Measurements from ENCODE around the gene RNF14. TPM values are rescaled to one million over a fixed set of nuclear protein-coding genes. Genes with fewer than 3 reads are reported as not detected.

RNF14 gene
- polyA plus RNA-seq, 1 donor from 2014 or later = 82.1 TPM

DNA sequence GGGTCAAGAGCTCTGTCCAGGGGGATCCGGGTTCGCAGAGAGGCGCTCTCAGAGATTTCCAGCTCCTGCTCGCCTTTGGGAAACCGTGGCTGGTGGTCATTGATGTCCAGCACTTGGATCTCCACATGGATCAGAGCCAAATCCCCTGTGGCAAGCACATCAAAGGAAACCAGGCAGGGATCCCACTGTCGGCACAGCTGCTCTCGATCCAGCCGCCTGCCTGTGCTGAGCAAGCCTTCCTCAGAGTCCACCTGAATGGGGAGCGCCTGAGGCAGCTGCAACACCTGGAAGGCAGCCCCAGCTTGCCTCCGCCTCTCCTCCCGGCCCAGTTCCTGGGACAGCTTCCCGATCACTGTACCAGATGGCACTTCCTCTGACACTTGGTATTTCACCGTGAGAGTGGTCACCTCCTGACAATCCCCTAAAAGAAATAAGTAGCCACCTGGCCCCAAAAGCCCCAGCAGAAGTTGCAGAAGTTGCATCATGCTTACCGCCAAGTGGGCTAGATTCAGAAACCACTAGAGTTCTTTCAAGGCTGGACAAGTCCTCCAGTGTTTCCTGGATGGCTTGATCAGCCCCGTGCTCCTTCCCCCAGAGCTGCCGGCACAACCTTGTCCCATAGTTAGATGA is 11.4 kb upstream of the RNF14 start:
- H3K27ac ChIP-seq (ENCODE audit: low read length) = no peak overlapping the region
- H3K9ac ChIP-seq (ENCODE audit: low read length) = no peak overlapping the region
- H3K9me2 ChIP-seq (ENCODE audit: insufficient read depth, low read length) = no peaks in the 10 kb centered on the region
- no peak overlapping the region for H2AFZ ChIP-seq (ENCODE audit: low read depth, low read length)
- H3F3A ChIP-seq (ENCODE audit: insufficient read depth, low read length, poor library complexity, severe bottlenecking) = no peaks in the 10 kb centered on the region
- no peaks in the 10 kb centered on the region for H3K27me3 ChIP-seq (ENCODE audit: insufficient read depth, low read depth, low read length)
- TF ChIP-seq MXI1 (conservative IDR thresholded peaks at IDR 0.05; ENCODE audit: poor library complexity, severe bottlenecking) = no peak
- TF ChIP-seq, protein P1, sequence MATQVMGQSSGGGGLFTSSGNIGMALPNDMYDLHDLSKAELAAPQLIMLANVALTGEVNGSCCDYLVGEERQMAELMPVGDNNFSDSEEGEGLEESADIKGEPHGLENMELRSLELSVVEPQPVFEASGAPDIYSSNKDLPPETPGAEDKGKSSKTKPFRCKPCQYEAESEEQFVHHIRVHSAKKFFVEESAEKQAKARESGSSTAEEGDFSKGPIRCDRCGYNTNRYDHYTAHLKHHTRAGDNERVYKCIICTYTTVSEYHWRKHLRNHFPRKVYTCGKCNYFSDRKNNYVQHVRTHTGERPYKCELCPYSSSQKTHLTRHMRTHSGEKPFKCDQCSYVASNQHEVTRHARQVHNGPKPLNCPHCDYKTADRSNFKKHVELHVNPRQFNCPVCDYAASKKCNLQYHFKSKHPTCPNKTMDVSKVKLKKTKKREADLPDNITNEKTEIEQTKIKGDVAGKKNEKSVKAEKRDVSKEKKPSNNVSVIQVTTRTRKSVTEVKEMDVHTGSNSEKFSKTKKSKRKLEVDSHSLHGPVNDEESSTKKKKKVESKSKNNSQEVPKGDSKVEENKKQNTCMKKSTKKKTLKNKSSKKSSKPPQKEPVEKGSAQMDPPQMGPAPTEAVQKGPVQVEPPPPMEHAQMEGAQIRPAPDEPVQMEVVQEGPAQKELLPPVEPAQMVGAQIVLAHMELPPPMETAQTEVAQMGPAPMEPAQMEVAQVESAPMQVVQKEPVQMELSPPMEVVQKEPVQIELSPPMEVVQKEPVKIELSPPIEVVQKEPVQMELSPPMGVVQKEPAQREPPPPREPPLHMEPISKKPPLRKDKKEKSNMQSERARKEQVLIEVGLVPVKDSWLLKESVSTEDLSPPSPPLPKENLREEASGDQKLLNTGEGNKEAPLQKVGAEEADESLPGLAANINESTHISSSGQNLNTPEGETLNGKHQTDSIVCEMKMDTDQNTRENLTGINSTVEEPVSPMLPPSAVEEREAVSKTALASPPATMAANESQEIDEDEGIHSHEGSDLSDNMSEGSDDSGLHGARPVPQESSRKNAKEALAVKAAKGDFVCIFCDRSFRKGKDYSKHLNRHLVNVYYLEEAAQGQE (IDR thresholded peaks at IDR 0.05; ENCODE audit: borderline replicate concordance) = no peak
- no peak for TF ChIP-seq POLR2AphosphoS5 (IDR thresholded peaks at IDR 0.05)
- TF ChIP-seq TAF1 (IDR thresholded peaks at IDR 0.05; ENCODE audit: low read depth) = no peak
- no peak for TF ChIP-seq SMC3 (conservative IDR thresholded peaks at IDR 0.05; ENCODE audit: poor library complexity)
- no peak for TF ChIP-seq RAD21 (conservative IDR thresholded peaks at IDR 0.05)
- TF ChIP-seq, protein P2, sequence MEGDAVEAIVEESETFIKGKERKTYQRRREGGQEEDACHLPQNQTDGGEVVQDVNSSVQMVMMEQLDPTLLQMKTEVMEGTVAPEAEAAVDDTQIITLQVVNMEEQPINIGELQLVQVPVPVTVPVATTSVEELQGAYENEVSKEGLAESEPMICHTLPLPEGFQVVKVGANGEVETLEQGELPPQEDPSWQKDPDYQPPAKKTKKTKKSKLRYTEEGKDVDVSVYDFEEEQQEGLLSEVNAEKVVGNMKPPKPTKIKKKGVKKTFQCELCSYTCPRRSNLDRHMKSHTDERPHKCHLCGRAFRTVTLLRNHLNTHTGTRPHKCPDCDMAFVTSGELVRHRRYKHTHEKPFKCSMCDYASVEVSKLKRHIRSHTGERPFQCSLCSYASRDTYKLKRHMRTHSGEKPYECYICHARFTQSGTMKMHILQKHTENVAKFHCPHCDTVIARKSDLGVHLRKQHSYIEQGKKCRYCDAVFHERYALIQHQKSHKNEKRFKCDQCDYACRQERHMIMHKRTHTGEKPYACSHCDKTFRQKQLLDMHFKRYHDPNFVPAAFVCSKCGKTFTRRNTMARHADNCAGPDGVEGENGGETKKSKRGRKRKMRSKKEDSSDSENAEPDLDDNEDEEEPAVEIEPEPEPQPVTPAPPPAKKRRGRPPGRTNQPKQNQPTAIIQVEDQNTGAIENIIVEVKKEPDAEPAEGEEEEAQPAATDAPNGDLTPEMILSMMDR (IDR thresholded peaks at IDR 0.05; ENCODE audit: poor library complexity, severe bottlenecking) = no peak
- TF ChIP-seq EZH2 (IDR thresholded peaks at IDR 0.05; ENCODE audit: borderline replicate concordance, insufficient read depth, low read length, poor library complexity, severe bottlenecking) = no peak
- no peak for TF ChIP-seq EP300 (conservative IDR thresholded peaks at IDR 0.05; ENCODE audit: poor library complexity, severe bottlenecking)
- no peaks in the 10 kb centered on the region for H3K36me3 ChIP-seq (ENCODE audit: insufficient read depth, low read length)
- H3K4me3 ChIP-seq (ENCODE audit: low read length) = no peak overlapping the region
- H4K20me1 ChIP-seq (ENCODE audit: insufficient read depth) = no peaks in the 10 kb centered on the region
- no peak overlapping the region for H3K4me2 ChIP-seq (ENCODE audit: low read length)
- no peaks in the 10 kb centered on the region for H3K9me3 ChIP-seq (ENCODE audit: low read length)
- no peaks in the 10 kb centered on the region for H3K79me2 ChIP-seq (replicated peaks; ENCODE audit: insufficient read depth, low read length)

DNA sequence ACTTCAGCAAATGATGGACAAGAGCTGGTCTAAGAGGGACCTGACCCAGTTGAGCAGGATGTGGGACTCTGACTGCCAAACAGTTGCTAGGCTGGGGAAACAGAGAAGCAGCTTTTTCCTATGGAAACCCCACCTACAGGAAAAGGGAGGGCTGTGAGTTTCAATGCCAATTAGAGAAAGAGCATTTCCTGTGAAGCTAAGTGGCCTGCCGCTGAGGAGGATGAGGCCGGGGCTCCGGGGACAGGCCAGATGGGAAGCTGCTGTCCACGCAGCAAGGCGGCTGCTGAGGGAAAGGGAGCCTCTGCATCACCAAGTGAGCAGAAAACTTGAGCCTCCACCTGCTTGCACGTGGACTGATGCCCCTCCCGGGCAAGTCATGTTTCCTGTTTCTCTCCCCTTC is 10.8 kb upstream of the RNF14 start, which contains the start of gene PCDH12:
TSS of gene PCDH12 (minus strand) at position 90 of the 400 bp plus-strand sequence. CDS start 351 bp downstream, outside the sequence.
- H3F3A ChIP-seq (ENCODE audit: insufficient read depth, low read length, poor library complexity, severe bottlenecking) = peaks cover 3% of the 10 kb centered on the region
- no peaks in the 10 kb centered on the region for H3K9me2 ChIP-seq (ENCODE audit: insufficient read depth, low read length)
- H3K79me2 ChIP-seq (replicated peaks; ENCODE audit: insufficient read depth, low read length) = no peaks in the 10 kb centered on the region
- H3K9ac ChIP-seq (ENCODE audit: low read length) = no peak within 1 kb of the TSS
- no peaks in the 10 kb centered on the region for H4K20me1 ChIP-seq (ENCODE audit: insufficient read depth)
- H3K27ac ChIP-seq (ENCODE audit: low read length) = no peak within 1 kb of the TSS
- no peak within 1 kb of the TSS for H2AFZ ChIP-seq (ENCODE audit: low read depth, low read length)
- H3K36me3 ChIP-seq (ENCODE audit: insufficient read depth, low read length) = no peaks in the 10 kb centered on the region
- H3K4me3 ChIP-seq (ENCODE audit: low read length) = no peak within 1 kb of the TSS
- no peak within 1 kb of the TSS for H3K4me2 ChIP-seq (ENCODE audit: low read length)
- no peaks in the 10 kb centered on the region for H3K9me3 ChIP-seq (ENCODE audit: low read length)
- TF ChIP-seq, protein P2 (IDR thresholded peaks at IDR 0.05; ENCODE audit: poor library complexity, severe bottlenecking) = no peak
- TF ChIP-seq POLR2AphosphoS5 (IDR thresholded peaks at IDR 0.05) (no peak), RAD21 (conservative IDR thresholded peaks at IDR 0.05) (no peak), MXI1 (conservative IDR thresholded peaks at IDR 0.05; ENCODE audit: poor library complexity, severe bottlenecking) (no peak), SMC3 (conservative IDR thresholded peaks at IDR 0.05; ENCODE audit: poor library complexity) (no peak), TAF1 (IDR thresholded peaks at IDR 0.05; ENCODE audit: low read depth) (no peak), EZH2 (IDR thresholded peaks at IDR 0.05; ENCODE audit: borderline replicate concordance, insufficient read depth, low read length, poor library complexity, severe bottlenecking) (no peak), EP300 (conservative IDR thresholded peaks at IDR 0.05; ENCODE audit: poor library complexity, severe bottlenecking) (no peak)
- TF ChIP-seq, protein P1 (IDR thresholded peaks at IDR 0.05; ENCODE audit: borderline replicate concordance) = no peak
- H3K27me3 ChIP-seq (ENCODE audit: insufficient read depth, low read depth, low read length) = no peaks in the 10 kb centered on the region

Data from neural cell (in vitro differentiated cells).